NCI-H146 (cell line): ENCODE data around the gene PLPP7.
"Not testable (repeated sequence)": the region's sequence is repeated elsewhere in the genome, so short reads cannot be mapped to it uniquely, and the experiment has no call there.

Experiments
- DNase-seq: peaks from one replicate; lab custom pipeline; 2025; lab: John Stamatoyannopoulos, UW

Gene PLPP7

GRCh38 chr9:131289301-131290035 lies at the start of gene PLPP7:
Gene PLPP7, plus strand, starts transcription at chr9:131289723. Its CDS starts 275 bp downstream, at chr9:131289998.
- DNase-seq = peak; percentile 34

DNA sequence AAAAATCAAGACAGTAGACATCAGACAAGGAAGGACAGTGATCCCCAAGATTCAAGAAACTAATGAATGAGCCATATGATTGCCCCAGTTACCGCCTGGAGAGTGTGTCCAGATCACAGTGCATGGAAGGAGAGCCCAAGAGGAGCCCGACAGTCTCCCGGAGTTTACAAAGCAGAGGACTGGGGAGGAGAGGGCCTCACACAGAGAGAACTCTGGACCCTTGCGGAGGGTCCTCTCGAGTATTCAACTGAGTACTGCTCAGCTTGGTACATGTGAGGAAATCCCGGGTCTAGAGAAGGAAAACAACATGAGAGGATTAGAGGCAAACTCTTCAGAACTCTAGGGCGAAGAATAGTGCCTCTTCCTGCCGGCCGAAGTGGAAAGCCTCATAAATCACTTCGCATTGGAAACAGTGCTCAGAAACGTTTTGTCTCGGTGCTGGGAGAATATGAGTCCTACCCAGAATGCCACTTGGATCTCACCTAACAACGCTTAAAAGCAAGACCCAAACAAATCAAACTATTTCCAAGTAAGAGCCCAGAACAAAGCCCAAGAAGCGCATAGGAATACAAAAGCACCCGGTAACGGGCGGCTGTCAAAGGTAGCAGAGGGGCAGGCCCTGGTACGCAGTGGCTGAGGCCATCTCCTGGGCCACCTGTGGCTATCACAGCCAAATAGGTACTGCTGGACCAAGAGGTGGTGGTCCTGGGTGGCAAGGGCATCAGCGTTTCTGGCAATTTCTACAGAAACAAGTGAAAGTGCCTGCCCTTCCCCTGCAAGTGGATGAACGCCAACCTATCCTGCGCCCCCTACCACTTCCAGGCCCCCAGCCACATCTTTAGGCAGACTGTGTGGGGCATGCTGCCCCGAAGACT lies 49.2 kb upstream of the PLPP7 start:
- no peak for DNase-seq

DNA sequence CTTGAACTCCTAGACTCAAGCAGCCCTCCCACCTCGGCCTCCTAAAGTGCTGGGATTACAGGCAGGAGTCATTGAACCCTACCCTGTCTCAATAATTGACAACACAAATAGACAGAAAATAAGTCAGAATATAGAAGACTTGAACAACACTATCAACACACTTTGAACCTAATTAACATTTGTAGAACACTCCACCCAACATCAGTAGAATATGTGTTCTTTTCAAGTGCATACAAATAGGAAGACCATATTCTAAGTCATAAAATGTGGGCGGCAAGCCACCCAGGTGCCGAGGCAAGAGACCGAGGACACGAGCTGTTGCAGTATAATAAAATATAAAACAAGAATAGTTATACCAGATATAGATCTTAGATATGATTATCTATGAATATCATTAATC lies 45.2 kb upstream of the PLPP7 start:
- DNase-seq = not testable (repeated sequence)

DNA sequence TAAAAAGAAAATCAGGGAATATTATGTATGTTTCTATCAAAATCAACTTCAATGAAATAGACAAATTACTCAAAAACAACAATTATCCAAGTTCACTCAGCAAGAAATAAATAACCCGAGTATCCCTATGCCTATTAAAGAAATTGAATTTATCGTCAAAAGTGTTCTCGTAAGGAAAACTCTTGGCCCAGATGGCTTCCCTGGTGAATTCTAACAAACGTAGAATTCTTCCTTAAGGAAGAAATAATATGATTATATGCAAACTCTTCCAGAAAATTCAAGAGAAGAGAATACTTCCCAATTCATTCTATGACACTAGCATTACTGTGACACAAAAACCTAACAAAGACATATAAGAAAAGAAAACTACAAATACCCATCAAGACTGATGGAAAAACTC lies 42.9 kb upstream of the PLPP7 start:
- DNase-seq = no peak

GRCh38 chr9:131252120-131252519 lies 37.4 kb upstream of the PLPP7 start:
- no peak for DNase-seq

GRCh38 chr9:131253891-131254491 lies 35.5 kb upstream of the PLPP7 start:
- no peak for DNase-seq

- no peak for DNase-seq
Measured at GRCh38 chr9:131254626-131255025, 34.9 kb upstream of the PLPP7 start.

DNA sequence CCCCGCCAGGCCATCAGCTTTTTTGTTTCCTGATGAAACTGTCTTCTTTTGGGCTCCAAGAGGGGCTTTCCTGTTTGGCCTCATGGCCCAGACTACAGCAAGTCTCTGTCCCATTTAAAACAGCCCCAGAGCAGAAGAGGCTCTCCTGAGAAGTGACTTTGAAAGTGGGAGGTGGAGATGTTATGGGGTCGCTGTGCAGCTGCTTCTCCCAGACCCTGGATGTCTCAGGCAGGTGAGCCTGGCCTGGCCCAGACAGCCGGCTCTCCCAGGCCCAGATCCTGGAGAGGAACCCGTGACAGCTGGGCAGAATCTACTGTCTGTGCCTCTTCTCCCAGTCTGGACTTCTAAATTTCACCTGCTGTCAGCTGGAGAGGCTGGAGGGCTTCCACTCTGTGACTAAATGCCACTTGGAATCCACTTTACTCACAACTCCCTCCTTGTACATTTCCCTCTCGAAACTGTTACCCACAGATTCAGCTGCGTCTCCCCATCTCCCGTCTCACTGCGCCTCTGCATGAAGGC lies 33.8 kb upstream of the PLPP7 start:
- no peak for DNase-seq

GRCh38 chr9:131257266-131258025 lies 32.1 kb upstream of the PLPP7 start:
- DNase-seq = no peak

DNA sequence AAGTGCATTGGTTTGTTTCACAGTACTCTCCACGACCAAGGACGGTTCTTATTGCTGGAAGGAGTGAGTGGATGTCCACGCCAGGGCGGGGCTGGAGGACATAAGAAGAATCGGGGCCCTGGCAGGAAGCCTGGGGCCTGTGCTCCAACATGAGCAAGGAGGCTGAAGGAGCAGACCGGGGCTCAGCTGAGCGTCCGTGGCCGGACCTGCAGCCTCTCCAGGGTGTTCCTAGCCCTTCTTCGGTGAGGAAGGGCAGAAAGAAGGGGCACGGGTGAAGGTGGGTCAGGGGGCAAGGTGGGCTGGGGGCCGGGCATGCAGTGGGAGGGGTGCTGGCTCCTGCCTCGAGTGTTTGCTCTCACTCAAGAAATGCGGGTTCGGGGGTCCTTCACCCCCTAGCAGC lies 31.3 kb upstream of the PLPP7 start:
- DNase-seq = no peak

DNA sequence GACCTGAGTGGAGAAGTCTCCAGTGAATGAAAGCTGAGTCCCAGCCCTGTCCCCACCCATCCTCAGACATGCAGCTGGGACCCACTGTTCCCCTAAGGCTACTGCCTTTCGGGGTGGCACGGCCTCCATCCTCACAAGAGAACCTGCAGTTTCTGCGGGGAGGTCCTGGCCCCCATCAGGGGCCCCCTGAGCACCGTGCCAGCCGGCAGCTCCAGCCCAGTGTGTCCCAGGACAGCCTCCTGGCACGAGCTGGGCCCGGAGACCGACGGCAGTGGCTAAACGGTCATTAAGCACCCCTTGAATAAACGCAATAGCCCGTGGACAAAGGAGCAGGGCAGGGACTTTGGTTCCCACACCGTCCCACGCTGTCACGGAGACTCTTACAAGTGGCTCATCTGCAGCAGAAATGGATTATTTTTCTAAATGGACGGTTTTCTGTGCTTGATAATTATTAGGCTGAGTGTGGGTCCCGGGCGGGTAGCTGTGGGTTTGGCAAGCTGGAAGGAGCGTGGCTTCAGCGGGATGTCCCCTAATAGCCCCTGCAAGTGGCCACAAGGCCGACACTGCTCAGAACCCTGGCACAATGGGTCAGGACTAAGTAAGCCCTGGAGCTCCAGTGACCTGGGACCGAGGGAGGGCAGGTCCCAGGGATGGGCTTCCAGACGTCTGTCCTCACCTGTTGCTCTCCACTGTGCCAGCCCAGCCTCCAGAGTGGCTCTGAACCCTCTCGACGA lies 30.7 kb upstream of the PLPP7 start:
- DNase-seq = no peak

- no peak for DNase-seq
Measured at GRCh38 chr9:131259432-131259898, 30.1 kb upstream of the PLPP7 start.

- DNase-seq = no peak
Measured at GRCh38 chr9:131259916-131260597, 29.5 kb upstream of the PLPP7 start.

GRCh38 chr9:131260751-131261452 lies 28.6 kb upstream of the PLPP7 start:
- no peak for DNase-seq

DNA sequence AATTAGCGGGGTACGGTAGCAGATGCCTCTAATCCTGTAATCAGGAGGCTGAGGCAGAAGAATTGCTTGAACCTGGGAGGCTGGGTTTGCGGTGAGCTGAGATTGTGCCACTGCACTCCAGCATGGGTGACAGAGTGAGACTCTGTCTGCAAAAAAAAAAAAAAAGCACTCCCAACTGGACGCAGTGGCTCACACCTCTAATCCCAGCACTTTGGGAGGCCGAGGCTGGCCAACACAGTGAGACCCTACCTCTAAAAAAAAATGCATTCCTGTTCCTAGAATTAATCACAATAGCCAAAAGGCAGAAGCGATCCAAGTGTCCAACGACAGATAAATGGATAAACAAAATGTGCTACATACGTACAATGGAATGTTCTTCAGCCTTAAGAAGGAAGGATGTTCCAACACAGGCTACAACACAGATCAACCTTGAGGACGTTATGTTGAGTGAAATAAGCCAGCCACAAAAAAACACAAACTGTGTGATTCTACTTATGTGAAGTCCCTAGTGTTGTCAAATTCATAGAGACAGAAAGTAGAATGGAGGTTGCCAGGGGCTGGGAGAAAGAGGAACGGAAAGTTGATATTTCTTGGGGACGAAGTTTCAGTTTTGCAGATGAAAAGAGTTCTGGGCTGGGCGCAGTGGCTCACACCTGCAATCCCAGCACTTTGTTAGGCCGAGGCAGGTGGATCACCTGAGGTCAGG lies 27.0 kb upstream of the PLPP7 start:
- no peak for DNase-seq

GRCh38 chr9:131263033-131263343 lies 26.5 kb upstream of the PLPP7 start:
- DNase-seq = not testable (repeated sequence)

- DNase-seq = no peak
Measured at GRCh38 chr9:131263701-131264100, 25.8 kb upstream of the PLPP7 start.

GRCh38 chr9:131264231-131264630 lies 25.3 kb upstream of the PLPP7 start:
- no peak for DNase-seq
